AG04450 (cell line): ENCODE measurements around the gene EIF3I. TPM values are rescaled to one million over a fixed set of nuclear protein-coding genes. Genes with fewer than 3 reads are reported as not detected.

ENCODE experiments used
- CTCF ChIA-PET: fragments of 300-600, 350-600 bp; formaldehyde crosslinking; extraction: SDS; loops from one replicate; lab custom pipeline; 2022; ENCODE audit warnings: antibody characterized with exemption, inconsistent platforms; lab: Charles Lee
- POLR2A ChIA-PET: fragments of 350-600 bp; formaldehyde crosslinking; extraction: SDS; loops from one replicate; lab custom pipeline; 2021; ENCODE audit warnings: antibody characterized with exemption, inconsistent platforms; lab: Yijun Ruan, JAX
- DNase-seq: peaks from one replicate; pipeline ENCODE4 v3.0.0-alpha.2; 2011; ENCODE audit warnings: low read depth, low spot score
- H3K27ac ChIP-seq: one replicate; pipeline ENCODE4 v1.5.1; 2012; ENCODE audit warnings: low read depth, low read length, control low read depth
- H3K27me3 ChIP-seq: one replicate; pipeline ENCODE4 v1.6.0; 2012; ENCODE audit warnings: low read length; ENCODE audit not compliant: control insufficient read depth, insufficient read depth
- H3K4me3 ChIP-seq: 2 replicates; pipeline ENCODE4 v1.5.1; 2011; ENCODE audit warnings: mild to moderate bottlenecking, low read depth, low read length, control low read depth
- H3K9me3 ChIP-seq: 2 replicates; pipeline ENCODE4 v1.5.1; 2012; ENCODE audit warnings: low read length; ENCODE audit not compliant: control insufficient read depth, insufficient read depth
- polyA plus RNA-seq: library from polyadenylated mRNA; depleted of rRNA; stranded (reverse); fragments of >200 nt; gene quantifications from 2 replicates; pipeline ENCODE4 v1.2.3, GENCODE V29; 2011
- TF ChIP-seq, protein P1 (sequence below): IDR thresholded peaks from 2 replicates; pipeline ENCODE4 v1.5.1; 2011; ENCODE audit warnings: low read depth, low read length, control low read depth, inconsistent platforms

The EIF3I gene
- polyA plus RNA-seq, 1 experiment = 357 TPM

DNA sequence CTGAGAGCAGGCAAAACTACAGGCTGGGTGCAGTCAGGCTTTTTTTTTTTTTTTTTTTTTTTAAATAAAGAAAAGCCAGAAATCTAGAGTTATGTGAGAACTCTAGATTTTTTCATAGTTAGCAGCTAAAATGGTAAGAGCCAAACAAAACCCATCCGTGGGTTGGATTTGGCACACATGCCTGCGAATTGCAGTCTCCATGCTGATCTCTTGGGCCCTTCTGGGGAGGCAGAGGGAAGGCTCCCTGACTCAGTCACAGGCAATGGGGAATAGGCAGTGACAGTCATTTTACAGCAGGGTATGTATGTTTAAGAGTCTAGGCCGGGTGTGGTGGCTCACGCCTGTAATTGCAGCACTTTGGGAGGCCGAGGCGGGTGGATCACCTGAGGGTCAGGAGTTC is 40.1 kb upstream of the EIF3I start:
- ChIA-PET CTCF (interaction anchor here (0.6 to 0.9 kb wide), 5 partner anchors 8 to 358 kb away, joined by 3 to 6 read pairs (median 4); no protein-coding TSS in a partner anchor), POLR2A (interaction anchor here (0.7 to 1.0 kb wide), 3 partner anchors 10 to 154 kb away, joined by 3 to 5 read pairs (median 4); partner anchors contain the start of gene MARCKSL1)
- H3K27me3 ChIP-seq = no peaks in the 10 kb centered on the region
- TF ChIP-seq, protein P1, sequence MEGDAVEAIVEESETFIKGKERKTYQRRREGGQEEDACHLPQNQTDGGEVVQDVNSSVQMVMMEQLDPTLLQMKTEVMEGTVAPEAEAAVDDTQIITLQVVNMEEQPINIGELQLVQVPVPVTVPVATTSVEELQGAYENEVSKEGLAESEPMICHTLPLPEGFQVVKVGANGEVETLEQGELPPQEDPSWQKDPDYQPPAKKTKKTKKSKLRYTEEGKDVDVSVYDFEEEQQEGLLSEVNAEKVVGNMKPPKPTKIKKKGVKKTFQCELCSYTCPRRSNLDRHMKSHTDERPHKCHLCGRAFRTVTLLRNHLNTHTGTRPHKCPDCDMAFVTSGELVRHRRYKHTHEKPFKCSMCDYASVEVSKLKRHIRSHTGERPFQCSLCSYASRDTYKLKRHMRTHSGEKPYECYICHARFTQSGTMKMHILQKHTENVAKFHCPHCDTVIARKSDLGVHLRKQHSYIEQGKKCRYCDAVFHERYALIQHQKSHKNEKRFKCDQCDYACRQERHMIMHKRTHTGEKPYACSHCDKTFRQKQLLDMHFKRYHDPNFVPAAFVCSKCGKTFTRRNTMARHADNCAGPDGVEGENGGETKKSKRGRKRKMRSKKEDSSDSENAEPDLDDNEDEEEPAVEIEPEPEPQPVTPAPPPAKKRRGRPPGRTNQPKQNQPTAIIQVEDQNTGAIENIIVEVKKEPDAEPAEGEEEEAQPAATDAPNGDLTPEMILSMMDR = no peak
- H3K27ac ChIP-seq = no peak overlapping the region
- DNase-seq = no peak
- no peaks in the 10 kb centered on the region; the same call in 1 of the 2 replicates for H3K9me3 ChIP-seq
- H3K4me3 ChIP-seq = peak overlapping the region; percentile 81

DNA sequence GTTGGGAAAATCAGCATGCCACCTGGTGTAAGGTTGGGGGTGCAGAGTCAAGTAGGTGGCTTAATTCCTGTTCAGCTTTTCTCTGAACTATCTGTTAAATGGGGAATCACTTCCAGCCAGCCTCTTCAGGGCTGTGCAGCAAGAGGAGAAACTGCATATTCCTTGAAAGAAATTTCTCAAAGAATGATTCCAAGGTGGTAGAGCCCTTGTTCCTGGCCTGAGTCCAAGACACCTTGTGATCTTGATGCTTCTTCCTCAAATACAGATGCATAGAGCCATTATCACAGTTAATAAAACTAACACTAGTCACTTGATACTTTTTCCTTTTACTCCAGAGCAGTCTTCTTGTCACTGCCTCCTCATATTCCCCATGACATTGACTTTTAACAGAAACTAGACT is 37.6 kb upstream of the EIF3I start:
- POLR2A ChIA-PET = interaction anchor here (0.6 kb wide), 1 partner anchor 52 kb away, joined by 8 read pairs; no protein-coding TSS in a partner anchor
- CTCF ChIA-PET = interaction anchor here (2.1 kb wide), 1 partner anchor 15 kb away, joined by 4 read pairs; the partner anchor contains the start of gene CCDC28B
- H3K9me3 ChIP-seq = no peaks in the 10 kb centered on the region; the same call in 1 of the 2 replicates
- no peak for DNase-seq
- no peaks in the 10 kb centered on the region for H3K27me3 ChIP-seq
- no peak overlapping the region for H3K4me3 ChIP-seq
- TF ChIP-seq, protein P1 = no peak
- H3K27ac ChIP-seq = no peak overlapping the region

DNA sequence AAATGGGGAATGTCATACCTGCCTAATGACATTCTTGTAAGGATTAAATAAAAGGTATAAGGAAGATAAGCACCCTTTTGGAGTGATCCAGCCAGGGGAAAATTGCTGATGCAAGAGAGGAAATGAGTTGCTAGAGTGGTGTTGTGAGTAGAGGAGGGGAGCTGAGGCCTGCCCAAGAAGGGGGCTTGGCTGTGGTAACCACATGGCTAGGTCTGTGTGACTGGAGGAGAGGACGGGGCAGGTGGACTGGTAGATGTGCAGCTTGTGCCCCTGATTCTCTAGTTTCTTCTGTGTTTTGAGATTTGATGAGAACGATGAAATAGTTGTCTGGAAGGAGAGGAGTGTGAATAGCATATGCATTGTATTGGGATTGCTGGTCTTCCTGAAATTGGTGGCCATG is 36.1 kb upstream of the EIF3I start:
- Histone ChIP-seq H3K27ac (no peak overlapping the region), H3K27me3 (no peaks in the 10 kb centered on the region), H3K4me3 (no peak overlapping the region), H3K9me3 (no peaks in the 10 kb centered on the region)
- TF ChIP-seq, protein P1 = no peak
- POLR2A ChIA-PET = interaction anchor here (2.2 kb wide), 1 partner anchor 11 kb away, joined by 9 read pairs; no protein-coding TSS in a partner anchor
- CTCF ChIA-PET = interaction anchor here (1.5 to 2.1 kb wide), 2 partner anchors 14 to 30 kb away, joined by 4 read pairs; partner anchors contain the start of gene CCDC28B
- no peak for DNase-seq

DNA sequence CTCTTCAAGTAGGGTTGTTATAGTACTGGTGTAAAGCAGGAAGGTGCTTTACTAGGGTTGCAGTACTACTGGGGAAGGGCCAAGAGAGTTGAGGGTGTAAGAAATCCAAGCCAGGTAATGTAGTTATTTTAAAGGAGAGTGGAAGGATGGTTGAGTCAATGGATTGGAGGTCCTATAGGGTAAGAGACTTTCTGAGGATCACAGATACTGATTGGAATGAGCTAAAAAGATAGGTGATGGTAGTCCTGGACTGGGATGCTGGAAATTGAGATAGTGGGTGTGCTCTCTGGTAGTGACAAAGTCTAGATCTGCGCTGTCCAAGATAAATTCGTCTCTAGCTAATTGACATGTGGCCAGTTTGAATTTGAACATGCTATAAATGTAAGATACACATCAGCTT is 35.7 kb upstream of the EIF3I start:
- ChIA-PET POLR2A (interaction anchor here (2.2 kb wide), 1 partner anchor 11 kb away, joined by 9 read pairs; no protein-coding TSS in a partner anchor), CTCF (interaction anchor here (1.5 to 2.1 kb wide), 2 partner anchors 13 to 29 kb away, joined by 4 read pairs; partner anchors contain the start of gene CCDC28B)
- no peak for DNase-seq
- H3K27me3 ChIP-seq = no peaks in the 10 kb centered on the region
- no peak overlapping the region for H3K4me3 ChIP-seq
- TF ChIP-seq, protein P1 = no peak
- no peak overlapping the region for H3K27ac ChIP-seq
- H3K9me3 ChIP-seq = no peaks in the 10 kb centered on the region

DNA sequence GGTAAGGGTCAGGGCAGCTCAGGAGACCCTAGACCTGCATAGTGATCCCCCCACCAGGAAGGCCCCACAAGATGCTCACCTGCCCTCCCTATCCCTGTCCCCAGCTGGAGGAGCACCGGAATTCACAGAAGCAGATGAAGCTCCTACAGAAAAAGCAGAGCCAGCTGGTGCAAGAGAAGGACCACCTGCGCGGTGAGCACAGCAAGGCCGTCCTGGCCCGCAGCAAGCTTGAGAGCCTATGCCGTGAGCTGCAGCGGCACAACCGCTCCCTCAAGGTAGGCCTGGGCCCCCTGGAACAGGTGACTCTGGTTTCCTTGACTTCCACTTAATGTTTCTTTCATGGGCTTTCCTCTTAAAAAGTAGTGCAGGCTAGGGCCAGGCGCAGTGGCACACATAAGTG is 34.4 kb upstream of the EIF3I start:
- ChIA-PET CTCF (interaction anchor here (0.6 kb wide), 1 partner anchor 61 kb away, joined by 6 read pairs; no protein-coding TSS in a partner anchor), POLR2A (interaction anchor here (2.2 kb wide), 1 partner anchor 9 kb away, joined by 9 read pairs; no protein-coding TSS in a partner anchor)
- TF ChIP-seq, protein P1 = no peak
- no peak for DNase-seq
- no peak overlapping the region for H3K27ac ChIP-seq
- H3K4me3 ChIP-seq = no peak overlapping the region
- no peaks in the 10 kb centered on the region for H3K27me3 ChIP-seq
- H3K9me3 ChIP-seq = no peaks in the 10 kb centered on the region
